Activated CD8-positive, alpha-beta memory T cell treated with anti-CD3 and anti-CD28 coated beads for 1 hour (primary cell): ENCODE data around the gene MRPL39.

Source experiments
- DNase-seq, 2 donors: peaks; one replicate each; pipeline ENCODE4 v3.0.0-alpha.2; 2020; ENCODE audit warnings: low read depth in 1 of 2; ENCODE audit errors: extremely low read depth in 1 of 2

MRPL39 gene

GRCh38 chr21:25541042-25541441 is 66.2 kb downstream of the MRPL39 start:
- DNase-seq, result no peak

GRCh38 chr21:25539606-25540005 is 67.7 kb downstream of the MRPL39 start:
- DNase-seq, result no peak

GRCh38 chr21:25537174-25537573 is 70.1 kb downstream of the MRPL39 start:
- DNase-seq, result no peak

GRCh38 chr21:25536752-25537151 is 70.5 kb downstream of the MRPL39 start:
- no peak for DNase-seq

GRCh38 chr21:25535849-25536248 is 71.4 kb downstream of the MRPL39 start:
- DNase-seq, result no peak
